SIG-M5 (cell line): ENCODE results near the gene CALR3.

Experiments
- DNase-seq: peaks from one replicate; lab custom pipeline; 2025; lab: John Stamatoyannopoulos, UW

Gene CALR3

GRCh38 chr19:16429066-16429758, 66.8 kb downstream of the CALR3 start:
- DNase-seq: no peak
